MM.1S (cell line): Measurements from ENCODE around the gene SPTBN2.

Experiments
- DNase-seq: peaks from one replicate; pipeline ENCODE4 v3.0.0-alpha.2; 2015
- H2AFZ ChIP-seq: fragments of 300-600 bp; sonication (generic); 2 replicates; pipeline ENCODE4 v1.6.0; 2016; ENCODE audit warnings: antibody characterized with exemption, low read length
- H3F3A ChIP-seq: fragments of 300-600 bp; sonication (generic); 2 replicates; pipeline ENCODE4 v1.6.1; 2016; ENCODE audit warnings: mild to moderate bottlenecking, antibody characterized with exemption, low read length, moderate library complexity, mixed read lengths; ENCODE audit not compliant: insufficient read depth
- H3K27ac ChIP-seq: fragments of 300-600 bp; sonication (generic); 2 replicates; pipeline ENCODE4 v1.5.1; 2016; ENCODE audit warnings: mild to moderate bottlenecking, low read length
- H3K27me3 ChIP-seq: fragments of 300-600 bp; sonication (generic); replicated peaks from 2 replicates; pipeline ENCODE4 v1.6.0; 2016; ENCODE audit warnings: low read length; ENCODE audit not compliant: insufficient read depth
- H3K36me3 ChIP-seq: fragments of 300-600 bp; sonication (generic); replicated peaks from 2 replicates; pipeline ENCODE4 v1.6.1; 2016; ENCODE audit warnings: mild to moderate bottlenecking, low read length, mixed read lengths; ENCODE audit not compliant: insufficient read depth
- H3K4me1 ChIP-seq: fragments of 300-600 bp; sonication (generic); 2 replicates; pipeline ENCODE4 v1.6.1; 2016; ENCODE audit warnings: low read length, mixed read lengths
- H3K4me2 ChIP-seq: fragments of 300-600 bp; sonication (generic); 2 replicates; pipeline ENCODE4 v1.6.0; 2016; ENCODE audit warnings: low read depth, low read length
- H3K4me3 ChIP-seq: fragments of 300-600 bp; sonication (generic); 2 replicates; pipeline ENCODE4 v1.5.1; 2016; ENCODE audit warnings: low read length, mixed read lengths
- H3K79me2 ChIP-seq: fragments of 300-600 bp; sonication (generic); 2 replicates; pipeline ENCODE4 v1.6.1; 2016; ENCODE audit warnings: mixed run types, low read length, mixed read lengths
- H3K9ac ChIP-seq: fragments of 300-600 bp; sonication (generic); 2 replicates; pipeline ENCODE4 v1.6.1; 2016; ENCODE audit warnings: low read length, mixed read lengths
- H3K9me2 ChIP-seq: fragments of 300-600 bp; sonication (generic); replicated peaks from 2 replicates; pipeline ENCODE4 v1.6.1; 2016; ENCODE audit warnings: mild to moderate bottlenecking, low read length, mixed read lengths; ENCODE audit not compliant: insufficient read depth
- H3K9me3 ChIP-seq: fragments of 300-600 bp; sonication (generic); replicated peaks from 2 replicates; pipeline ENCODE4 v1.6.1; 2016; ENCODE audit warnings: mild to moderate bottlenecking, low read length, mixed read lengths; ENCODE audit not compliant: insufficient read depth
- H4K20me1 ChIP-seq: fragments of 300-600 bp; sonication (generic); 2 replicates; pipeline ENCODE4 v1.6.1; 2016; ENCODE audit warnings: mild to moderate bottlenecking, low read length, moderate library complexity, mixed read lengths; ENCODE audit not compliant: insufficient read depth
- EZH2 ChIP-seq: fragments of 300-600 bp; sonication (generic); optimal IDR thresholded peaks from 2 replicates; pipeline ENCODE3; 2017; ENCODE audit warnings: low read depth, mild to moderate bottlenecking, antibody characterized with exemption, low read length, mixed read lengths
- EZH2phosphoT487 ChIP-seq: fragments of 300-600 bp; sonication (generic); IDR thresholded peaks from 2 replicates; pipeline ENCODE4 v1.6.1; 2018; ENCODE audit warnings: antibody characterized with exemption, low read length
- TF ChIP-seq, protein P1 (sequence below): fragments of 300-600 bp; sonication (generic); IDR thresholded peaks from 2 replicates; pipeline ENCODE4 v1.5.1; 2016; ENCODE audit warnings: antibody characterized with exemption, low read length, mixed read lengths

The SPTBN2 gene

DNA sequence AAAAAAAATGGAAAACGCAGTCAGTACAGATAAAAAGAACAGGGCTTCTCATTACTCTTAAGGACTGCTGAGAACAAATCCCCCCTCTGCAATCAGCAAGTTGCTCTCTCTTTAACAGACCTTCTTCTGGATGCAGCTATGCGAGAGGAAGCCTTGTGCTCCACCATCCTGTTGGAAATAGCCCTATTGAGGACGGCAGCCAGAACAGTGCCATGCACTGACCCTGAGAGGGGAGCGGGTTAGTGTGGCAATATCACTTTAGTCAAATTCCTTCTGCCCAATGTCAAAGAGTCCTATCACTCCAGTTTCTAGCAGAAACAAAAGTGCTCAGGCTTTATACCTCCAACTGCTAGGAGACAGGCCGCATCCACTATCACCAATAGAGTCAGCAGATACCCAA is 58.2 kb downstream of the SPTBN2 start:
- DNase-seq, result no peak
- Histone ChIP-seq H3K9me2 (no peaks in the 10 kb centered on the region), H3K79me2 (peaks cover 58% of the 10 kb centered on the region), H3K9me3 (no peaks in the 10 kb centered on the region), H3K36me3 (0 out of 2 replicates have a peak, but pooled peaks cover 5% of the 10 kb centered on the region), H3K4me2 (no peak overlapping the region), H3K27me3 (no peaks in the 10 kb centered on the region), H3K9ac (no peak overlapping the region), H3K4me1 (no peaks in the 10 kb centered on the region), H3K4me3 (no peak overlapping the region), H3F3A (no peaks in the 10 kb centered on the region; the same call in 1 of the 2 replicates), H2AFZ (no peak overlapping the region), H4K20me1 (no peaks in the 10 kb centered on the region; the same call in 1 of the 2 replicates), H3K27ac (no peak overlapping the region)
- TF ChIP-seq EZH2 (no peak), EZH2phosphoT487 (no peak)
- TF ChIP-seq, protein P1, sequence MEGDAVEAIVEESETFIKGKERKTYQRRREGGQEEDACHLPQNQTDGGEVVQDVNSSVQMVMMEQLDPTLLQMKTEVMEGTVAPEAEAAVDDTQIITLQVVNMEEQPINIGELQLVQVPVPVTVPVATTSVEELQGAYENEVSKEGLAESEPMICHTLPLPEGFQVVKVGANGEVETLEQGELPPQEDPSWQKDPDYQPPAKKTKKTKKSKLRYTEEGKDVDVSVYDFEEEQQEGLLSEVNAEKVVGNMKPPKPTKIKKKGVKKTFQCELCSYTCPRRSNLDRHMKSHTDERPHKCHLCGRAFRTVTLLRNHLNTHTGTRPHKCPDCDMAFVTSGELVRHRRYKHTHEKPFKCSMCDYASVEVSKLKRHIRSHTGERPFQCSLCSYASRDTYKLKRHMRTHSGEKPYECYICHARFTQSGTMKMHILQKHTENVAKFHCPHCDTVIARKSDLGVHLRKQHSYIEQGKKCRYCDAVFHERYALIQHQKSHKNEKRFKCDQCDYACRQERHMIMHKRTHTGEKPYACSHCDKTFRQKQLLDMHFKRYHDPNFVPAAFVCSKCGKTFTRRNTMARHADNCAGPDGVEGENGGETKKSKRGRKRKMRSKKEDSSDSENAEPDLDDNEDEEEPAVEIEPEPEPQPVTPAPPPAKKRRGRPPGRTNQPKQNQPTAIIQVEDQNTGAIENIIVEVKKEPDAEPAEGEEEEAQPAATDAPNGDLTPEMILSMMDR, result no peak

DNA sequence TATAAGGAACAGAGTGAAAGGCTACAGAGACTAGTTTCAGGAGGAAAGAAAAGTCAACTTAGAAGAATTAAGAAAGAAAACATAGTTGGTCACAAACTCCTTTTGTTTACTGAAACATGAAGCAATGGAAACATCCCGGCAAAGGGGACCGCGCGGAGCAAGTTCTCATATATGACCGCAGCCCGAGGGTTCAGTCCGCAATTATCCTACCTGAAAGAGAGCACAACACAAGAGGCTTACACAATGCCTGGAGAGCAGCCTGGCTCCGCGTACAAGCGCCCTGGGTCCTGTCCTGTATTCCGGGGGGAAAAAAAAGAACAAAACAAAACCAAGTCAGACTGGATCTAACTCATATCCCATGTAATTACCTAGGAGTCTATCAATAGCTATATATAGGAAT is 63.6 kb downstream of the SPTBN2 start:
- Histone ChIP-seq H3K9me3 (no peaks in the 10 kb centered on the region), H3K4me1 (no peaks in the 10 kb centered on the region), H3F3A (no peaks in the 10 kb centered on the region), H3K79me2 (peaks cover 62% of the 10 kb centered on the region), H3K4me3 (no peak overlapping the region), H3K9ac (no peak overlapping the region), H3K9me2 (no peaks in the 10 kb centered on the region), H4K20me1 (no peaks in the 10 kb centered on the region; the same call in 1 of the 2 replicates), H3K36me3 (peaks cover 8% of the 10 kb centered on the region; the same call in 1 of the 2 replicates), H3K27ac (no peak overlapping the region), H2AFZ (no peak overlapping the region), H3K27me3 (no peaks in the 10 kb centered on the region), H3K4me2 (no peak overlapping the region)
- no peak for DNase-seq
- TF ChIP-seq EZH2phosphoT487 (no peak), EZH2 (no peak)
- TF ChIP-seq, protein P1, result no peak

DNA sequence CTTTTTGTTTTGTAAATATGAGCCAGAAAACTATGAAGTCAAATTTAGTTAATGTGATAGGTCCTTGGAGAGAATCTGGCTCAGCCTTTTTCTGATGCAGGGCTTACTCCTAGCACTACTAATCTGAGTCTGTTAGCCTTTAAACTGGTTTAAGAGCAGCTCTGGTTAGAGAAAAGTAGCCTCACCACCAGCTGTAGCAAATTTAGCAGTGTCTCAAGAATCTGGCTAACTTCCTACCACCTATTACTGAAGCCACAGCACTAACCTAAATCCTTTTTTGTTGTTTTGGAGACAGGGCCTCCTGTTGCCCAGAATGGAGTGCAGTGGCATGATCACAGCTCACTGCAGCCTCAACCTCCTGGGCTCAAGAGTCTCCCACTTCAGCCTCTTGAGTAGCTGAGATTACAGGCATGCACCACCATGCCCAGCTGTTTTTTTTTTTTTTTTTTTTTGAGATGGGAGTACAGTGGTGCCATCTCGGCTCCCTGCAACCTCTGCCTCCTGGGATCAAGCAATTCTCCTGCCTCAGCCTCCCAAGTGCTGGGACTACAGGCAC is 65.2 kb downstream of the SPTBN2 start:
- Histone ChIP-seq H3K9me3 (no peaks in the 10 kb centered on the region), H3K36me3 (peaks cover 8% of the 10 kb centered on the region; the same call in 1 of the 2 replicates), H4K20me1 (no peaks in the 10 kb centered on the region), H3K79me2 (peaks cover 61% of the 10 kb centered on the region), H3K9ac (no peak overlapping the region), H3K4me3 (no peak overlapping the region), H3K27ac (no peak overlapping the region), H3K9me2 (no peaks in the 10 kb centered on the region), H3K27me3 (no peaks in the 10 kb centered on the region), H3K4me2 (no peak overlapping the region), H3F3A (no peaks in the 10 kb centered on the region), H3K4me1 (no peaks in the 10 kb centered on the region), H2AFZ (no peak overlapping the region)
- no peak for DNase-seq
- TF ChIP-seq EZH2 (no peak), EZH2phosphoT487 (no peak)
- TF ChIP-seq, protein P1, result no peak
